Measurements from ENCODE around the gene ELOVL6.
"Not testable (repeated sequence)": the region's sequence is repeated elsewhere in the genome, so short reads cannot be mapped to it uniquely, and the experiment has no call there.

ELOVL6 gene

GRCh38 chr4:110058677-110059076, 139.7 kb downstream of the ELOVL6 start:
- TF ChIP-seq CTCF (conservative IDR thresholded peaks at IDR 0.05), result no peak
- H3K27ac ChIP-seq, result no peak overlapping the region

GRCh38 chr4:110055158-110055768, 143.2 kb downstream of the ELOVL6 start:
- no peak overlapping the region for H3K27ac ChIP-seq
- TF ChIP-seq CTCF (conservative IDR thresholded peaks at IDR 0.05), result no peak

- TF ChIP-seq CTCF (conservative IDR thresholded peaks at IDR 0.05), result peak; percentile 81
Measured at GRCh38 chr4:110049951-110050925, 148.2 kb downstream of the ELOVL6 start.

GRCh38 chr4:110046588-110047049, 151.8 kb downstream of the ELOVL6 start:
- TF ChIP-seq CTCF (conservative IDR thresholded peaks at IDR 0.05), result no peak
- H3K27ac ChIP-seq, result no peak overlapping the region

More at GRCh38 chr4:110049951-110050925, 148.2 kb downstream of the ELOVL6 start:
- H3K27ac ChIP-seq, result no peak overlapping the region

GRCh38 chr4:110042545-110043517, 155.6 kb downstream of the ELOVL6 start:
- TF ChIP-seq CTCF (conservative IDR thresholded peaks at IDR 0.05), result no peak
- no peak overlapping the region for H3K27ac ChIP-seq

GRCh38 chr4:110041735-110042134, 156.7 kb downstream of the ELOVL6 start:
- H3K27ac ChIP-seq, result no peak overlapping the region
- no peak for TF ChIP-seq CTCF (conservative IDR thresholded peaks at IDR 0.05)

- H3K27ac ChIP-seq, result not testable (repeated sequence)
Measured at GRCh38 chr4:110039164-110039563, 159.3 kb downstream of the ELOVL6 start.

Data from VCaP (cell line).